ENCODE measurements around the gene CHCHD10.

CHCHD10 gene

DNA sequence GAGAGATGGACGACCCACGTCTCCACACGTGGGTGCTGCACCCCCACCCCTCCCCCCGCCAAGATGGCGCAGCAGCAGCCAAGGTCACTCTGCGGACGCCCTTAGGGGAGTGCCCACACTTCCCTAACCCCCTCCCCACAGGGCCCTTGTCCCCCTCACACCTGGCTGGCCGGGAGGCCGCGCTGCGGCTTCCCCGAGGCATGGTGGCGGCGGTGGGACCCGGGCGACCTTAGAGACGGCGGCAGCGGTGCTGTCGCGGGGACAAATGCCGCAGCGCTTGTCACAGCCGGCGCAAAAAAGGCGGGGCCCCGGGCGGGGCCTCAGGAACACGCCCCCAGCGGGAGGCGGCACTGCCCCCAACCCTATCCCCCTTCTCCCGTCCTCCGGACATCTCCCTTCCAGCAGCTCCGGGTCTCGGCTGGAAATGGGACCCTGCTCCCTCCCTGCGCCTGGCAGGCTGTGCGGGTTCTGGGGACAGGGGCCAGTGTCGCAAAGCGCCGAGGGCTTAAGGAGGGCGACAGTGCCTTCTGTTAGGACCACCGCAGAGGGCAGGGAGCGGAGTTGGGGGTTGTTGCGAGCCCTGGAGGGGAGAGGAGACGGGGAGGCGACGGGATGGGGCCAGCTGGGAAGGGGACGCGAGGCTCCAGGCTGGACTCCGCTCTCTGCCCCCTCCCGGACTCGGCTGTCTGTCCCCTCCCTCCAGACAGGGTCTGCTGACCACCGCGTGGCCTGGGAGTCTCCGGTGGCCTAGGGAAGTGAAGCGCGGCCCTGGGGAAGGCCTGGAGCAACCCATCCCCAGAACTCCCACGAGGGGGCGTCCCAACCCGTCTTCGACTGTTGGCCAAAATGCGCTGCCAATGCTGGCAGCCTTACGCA lies at the start of gene CHCHD10:
CHCHD10 (minus strand) TSS at position 300 of the 876 bp plus-strand sequence; CDS start at position 202, 98 bp downstream.
- peak; percentile 86 for DNase-seq

DNA sequence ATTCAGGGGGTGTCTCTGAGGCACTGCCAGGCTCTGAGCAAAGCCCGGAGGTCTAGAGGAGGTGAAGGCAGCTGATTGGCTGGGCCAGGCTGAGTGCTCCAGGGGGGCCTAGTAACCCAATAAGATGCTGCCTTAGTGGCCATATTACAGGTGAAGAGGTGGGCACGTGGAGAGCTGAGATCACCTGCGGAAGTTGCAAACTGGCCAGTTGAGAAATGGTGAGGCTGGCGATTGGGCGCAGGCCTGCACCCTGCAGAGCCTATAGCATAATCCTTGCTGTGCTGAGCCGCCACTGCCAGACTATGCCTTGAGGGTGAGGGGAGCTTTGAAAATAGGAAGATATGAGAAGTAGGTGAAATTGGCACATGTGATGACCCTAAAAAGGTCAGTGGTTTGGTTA lies 49.4 kb upstream of the CHCHD10 start:
- DNase-seq = no peak

DNA sequence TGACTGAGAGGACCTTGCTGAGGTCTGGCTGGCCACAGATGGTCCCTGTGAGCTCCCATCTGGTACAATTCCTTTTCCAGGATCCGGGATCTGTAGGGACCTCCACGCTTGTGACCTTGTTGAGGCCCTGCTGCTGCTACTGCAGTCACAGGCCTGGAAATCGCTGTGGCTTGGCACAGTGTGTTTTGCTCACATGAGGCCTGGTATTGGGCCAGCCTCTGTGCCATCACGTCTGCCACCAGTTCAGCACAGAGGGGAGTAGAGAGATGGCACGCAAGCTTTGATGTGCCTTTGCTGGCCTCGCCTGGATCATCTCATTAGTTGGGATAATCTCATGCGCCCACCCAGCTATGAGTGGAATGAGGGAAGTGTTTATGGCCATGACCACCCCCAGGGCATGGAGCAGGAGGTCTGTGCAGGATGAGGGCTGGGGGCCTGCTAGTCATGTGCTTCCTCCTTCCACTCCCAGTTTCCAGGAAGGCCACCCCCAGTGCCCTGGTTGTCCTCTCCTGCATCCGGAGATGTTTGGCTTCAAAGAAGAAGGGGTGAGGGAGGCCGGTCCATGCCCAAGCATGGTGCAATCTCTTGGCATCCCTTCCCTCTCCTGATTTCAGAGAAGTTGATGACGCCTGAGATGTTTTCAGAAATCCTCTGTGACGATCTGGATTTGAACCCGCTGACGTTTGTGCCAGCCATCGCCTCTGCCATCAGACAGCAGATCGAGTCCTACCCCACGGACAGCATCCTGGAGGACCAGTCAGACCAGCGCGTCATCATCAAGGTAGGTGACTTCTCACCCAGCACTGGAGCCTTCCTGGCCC lies 48.6 kb upstream of the CHCHD10 start:
- DNase-seq = no peak

DNA sequence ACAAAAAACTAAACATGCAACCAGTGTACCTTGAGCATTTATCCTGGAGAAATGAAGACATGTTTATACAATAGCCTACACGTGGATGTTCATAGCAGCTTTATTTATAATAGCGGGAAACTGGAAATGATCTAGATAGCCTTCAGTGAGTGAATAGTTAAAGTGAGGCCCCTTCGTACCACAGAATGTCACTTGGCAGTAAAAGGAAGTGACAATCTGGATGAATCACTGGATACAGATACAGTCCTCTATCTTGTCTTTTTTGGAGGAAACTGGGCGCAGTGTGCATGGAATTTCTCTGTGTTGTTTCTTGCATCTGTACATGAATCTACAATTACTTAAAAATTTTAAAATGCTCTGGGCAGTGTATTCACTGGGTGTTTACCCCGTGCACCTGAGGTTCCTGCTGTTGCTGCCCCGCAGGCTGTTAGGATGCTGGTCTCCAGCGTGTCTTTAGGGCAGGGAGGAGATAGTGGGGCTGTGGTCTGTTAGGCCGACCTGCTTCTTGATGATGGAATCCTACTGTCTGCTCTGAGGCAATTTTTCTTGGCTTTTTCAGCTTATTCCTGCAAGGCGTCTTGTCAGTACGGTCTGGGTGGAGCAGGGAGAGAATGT lies 47.9 kb upstream of the CHCHD10 start:
- DNase-seq = no peak

DNA sequence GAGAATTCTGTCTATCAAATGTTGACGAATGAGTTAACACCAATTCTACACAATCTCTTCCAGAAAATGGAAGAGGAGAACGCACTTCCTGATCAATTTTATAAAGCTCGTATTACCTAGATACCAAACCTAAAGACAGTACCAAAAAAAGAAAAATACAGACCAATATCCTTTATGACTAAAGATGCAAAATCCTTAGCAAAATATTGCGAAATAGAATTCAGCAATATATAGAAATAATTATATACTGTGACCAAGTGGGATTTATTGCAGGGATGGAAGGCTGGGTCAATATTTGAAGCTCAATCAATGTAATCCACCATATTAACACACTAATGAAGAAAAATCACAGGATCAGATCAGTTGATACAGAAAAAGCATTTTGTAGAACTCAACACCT lies 44.6 kb upstream of the CHCHD10 start:
- no peak for DNase-seq

DNA sequence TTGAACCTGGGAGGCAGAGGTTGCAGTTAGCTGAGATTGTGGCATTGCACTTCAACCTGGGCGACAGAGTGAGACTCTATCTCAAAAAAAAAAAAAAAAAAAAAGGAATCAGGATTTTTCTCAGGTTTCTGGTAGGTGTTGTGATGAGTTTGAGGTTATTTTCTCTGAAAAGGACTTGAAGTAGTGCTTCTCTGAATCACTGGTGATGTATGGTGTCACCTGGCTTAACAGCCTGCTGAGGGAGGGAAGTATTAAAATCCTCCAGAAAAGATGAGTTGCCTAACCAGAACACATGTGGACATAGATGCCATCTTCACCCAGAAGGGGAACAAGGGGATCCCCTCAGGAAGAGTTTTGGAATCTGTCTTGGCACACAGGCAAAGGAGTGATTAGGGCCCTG lies 39.1 kb upstream of the CHCHD10 start:
- no peak for DNase-seq

DNA sequence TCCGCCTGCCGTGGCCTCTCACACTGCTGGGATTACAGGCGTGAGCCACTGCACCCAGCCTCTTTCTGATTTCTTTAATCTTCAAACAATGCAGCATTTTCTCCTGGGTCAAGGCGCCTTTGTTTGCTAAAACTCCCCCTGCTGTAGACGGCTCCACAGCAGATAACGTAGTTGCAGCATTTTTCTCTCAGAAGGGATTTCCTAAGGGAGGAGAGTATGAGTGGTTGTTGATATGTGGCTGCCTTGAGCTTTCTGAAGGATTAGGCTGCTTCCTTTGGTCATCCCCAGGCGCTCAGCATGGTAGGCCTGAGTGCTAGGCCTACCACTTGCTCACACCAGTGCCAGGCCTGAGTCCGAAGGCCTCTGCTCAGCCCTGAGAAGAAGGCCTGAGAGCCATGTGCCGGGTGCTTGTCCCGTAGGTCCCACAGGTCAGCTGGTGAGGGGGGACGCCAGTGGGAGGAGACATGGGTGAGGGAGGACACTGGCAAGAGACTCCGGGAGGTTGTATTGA lies 37.1 kb upstream of the CHCHD10 start:
- DNase-seq = no peak

DNA sequence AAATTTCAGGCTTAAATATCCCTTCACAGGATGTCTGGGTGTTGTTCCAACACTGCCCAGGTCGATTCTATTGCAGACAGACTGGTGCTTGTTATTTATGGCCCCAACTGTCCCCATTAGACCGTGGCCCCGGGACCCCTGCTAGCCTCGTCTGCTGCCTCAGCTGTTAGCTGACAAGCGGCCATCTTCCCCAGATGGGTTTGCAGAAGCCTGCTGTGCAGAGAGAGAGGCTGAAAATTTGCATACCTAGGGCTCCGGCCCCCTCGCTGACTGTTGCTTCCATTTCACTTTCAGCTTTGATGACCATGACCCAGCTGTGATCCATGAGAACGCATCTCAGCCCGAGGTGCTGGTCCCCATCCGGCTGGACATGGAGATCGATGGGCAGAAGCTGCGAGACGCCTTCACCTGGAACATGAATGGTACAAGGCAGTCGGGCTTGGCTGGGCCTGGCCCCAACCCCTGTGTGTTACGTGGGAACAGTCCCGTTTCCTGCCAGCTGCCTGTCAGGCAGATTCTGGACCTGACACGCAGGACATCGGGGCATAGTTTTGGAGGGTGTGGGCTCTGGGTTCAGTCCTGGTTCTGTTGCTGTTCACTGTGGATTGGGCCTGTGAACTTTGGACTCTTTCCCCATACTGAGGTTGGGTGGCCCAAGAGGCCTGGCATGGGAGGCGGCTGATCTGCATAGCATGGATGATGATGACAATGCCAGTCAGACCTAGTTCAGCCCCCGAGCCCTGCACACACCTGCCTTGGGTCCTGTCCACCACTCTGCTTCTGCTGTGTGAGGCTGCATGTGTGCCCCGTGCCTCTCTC lies 35.4 kb upstream of the CHCHD10 start:
- DNase-seq = no peak

DNA sequence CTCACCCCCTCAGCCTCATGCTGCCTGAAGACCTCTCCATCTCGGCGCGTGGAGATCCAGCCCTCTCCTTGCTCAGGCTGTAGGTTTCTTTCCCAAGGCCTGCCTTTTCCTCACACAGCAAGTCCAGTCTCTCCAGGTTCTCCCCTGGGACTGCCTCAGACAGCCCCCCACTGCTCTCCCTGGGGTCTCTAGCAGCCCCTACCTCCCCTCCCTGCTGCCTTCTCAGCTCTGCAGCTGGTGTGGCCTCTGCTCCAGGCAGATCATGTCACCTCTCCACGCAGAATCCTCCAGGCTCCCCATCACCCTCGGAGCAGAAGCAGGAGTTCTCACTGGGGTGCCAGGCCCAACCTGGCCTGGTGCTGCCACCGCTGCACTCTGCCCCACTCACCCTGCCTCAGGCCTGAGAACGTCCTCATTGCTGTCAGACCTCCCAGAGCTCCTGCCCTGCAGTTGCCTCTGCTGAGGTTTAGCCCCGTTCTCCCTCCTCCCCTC lies 34.2 kb upstream of the CHCHD10 start:
- DNase-seq = no peak

DNA sequence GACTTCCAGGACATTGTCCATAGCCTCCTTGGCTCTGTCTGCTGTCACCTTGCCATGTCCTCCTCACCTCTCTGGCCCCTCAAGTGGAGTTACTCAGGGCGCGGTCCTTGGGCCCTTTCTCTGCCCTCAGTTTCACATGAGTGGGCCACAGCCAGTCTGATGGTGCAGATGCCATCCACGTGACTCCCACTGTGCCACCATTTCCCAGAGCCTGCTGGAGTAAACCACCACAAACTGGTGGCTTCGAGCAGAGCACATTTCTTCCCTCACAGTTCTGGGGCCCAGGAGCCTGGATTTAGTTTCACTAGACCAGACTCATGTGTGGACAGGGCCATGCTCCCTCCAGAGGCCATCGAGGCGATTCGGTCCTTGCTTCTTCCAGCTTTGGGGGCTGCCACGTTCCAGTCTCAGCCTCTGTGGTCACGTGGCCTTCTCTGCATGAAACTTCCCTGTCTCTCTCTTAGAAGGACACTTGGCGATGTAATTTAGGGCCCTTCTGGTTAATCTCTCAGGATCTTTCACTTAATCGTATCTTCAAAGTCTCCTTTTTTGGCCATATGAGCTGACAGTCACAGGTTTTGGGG lies 33.6 kb upstream of the CHCHD10 start:
- no peak for DNase-seq

DNA sequence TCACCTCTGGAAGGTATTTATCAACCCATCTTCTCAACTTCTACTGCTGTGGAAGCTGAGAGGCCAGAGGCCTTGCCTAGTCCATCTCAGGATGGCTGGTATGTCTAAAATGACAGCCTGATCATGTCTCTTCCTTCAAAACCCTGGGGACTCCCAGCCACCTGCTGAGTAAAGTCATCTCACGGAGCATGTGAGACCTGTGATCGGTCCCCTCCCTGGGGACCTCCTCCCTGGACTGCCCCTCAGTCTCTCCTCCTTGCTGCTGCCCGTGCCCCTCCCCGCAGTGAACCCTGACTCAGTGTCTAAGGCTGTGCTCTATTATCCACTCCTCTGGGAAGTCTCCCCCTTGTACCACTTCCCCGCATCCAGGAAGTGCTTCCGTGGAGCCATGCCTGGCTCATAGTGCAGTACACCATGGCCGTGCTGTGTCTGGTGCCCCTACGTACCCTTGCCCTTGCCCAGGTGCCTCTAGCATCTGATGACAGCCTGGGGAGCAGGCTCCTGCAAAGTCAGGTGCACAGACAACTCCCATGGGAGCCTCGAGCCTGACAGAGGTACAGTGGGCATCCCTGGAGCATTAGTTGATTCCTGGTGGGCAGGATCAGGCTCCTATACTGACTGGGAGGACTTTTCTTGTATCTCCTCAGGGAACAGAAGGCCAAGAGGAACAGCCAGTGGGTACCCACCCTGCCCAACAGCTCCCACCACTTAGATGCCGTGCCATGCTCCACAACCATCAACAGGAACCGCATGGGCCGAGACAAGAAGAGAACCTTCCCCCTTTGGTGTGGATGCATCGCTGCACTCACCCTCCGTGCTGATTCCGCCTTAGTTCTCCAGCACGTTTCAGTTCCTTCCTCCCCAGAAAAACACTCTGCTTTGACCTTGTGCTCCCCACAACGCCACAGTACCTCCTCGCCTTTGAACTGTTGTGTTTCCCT lies 32.8 kb upstream of the CHCHD10 start:
- no peak for DNase-seq

DNA sequence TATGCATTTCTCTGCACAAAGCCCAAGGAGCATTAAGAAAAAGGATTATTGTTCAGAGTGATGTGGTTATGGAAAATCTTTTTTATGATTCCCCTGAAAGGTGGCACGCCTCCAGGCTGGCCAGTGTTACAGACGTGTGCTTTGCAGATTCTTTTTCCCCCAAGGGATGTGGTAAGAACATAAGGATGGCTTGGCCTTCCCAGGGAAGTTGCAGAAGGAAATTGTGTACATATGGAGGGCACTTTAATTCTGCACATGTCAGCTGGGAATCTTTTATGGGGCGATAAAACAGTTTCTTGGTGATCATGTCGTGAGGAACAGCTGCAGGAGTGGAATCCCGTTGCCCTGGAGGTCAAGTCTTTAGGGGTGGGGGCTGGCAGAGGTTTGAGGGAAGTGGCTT lies 28.7 kb upstream of the CHCHD10 start:
- peak; percentile 63 for DNase-seq

DNA sequence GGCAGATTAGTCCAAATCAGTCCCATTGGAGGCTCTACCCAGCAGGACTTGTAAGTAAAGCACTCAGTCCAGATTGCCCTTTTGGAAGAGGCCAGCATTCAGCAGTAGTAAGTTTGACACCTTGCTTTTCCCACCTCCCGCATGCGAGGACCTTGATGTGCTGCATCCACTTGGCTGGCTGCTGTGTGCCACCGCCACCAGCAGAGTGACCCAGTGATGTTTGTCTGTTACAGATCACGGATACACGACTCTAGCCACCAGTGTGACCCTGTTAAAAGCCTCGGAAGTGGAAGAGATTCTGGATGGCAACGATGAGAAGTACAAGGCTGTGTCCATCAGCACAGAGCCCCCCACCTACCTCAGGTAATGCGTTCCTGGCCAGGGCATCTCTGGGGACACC lies 25.6 kb upstream of the CHCHD10 start:
- no peak for DNase-seq

DNA sequence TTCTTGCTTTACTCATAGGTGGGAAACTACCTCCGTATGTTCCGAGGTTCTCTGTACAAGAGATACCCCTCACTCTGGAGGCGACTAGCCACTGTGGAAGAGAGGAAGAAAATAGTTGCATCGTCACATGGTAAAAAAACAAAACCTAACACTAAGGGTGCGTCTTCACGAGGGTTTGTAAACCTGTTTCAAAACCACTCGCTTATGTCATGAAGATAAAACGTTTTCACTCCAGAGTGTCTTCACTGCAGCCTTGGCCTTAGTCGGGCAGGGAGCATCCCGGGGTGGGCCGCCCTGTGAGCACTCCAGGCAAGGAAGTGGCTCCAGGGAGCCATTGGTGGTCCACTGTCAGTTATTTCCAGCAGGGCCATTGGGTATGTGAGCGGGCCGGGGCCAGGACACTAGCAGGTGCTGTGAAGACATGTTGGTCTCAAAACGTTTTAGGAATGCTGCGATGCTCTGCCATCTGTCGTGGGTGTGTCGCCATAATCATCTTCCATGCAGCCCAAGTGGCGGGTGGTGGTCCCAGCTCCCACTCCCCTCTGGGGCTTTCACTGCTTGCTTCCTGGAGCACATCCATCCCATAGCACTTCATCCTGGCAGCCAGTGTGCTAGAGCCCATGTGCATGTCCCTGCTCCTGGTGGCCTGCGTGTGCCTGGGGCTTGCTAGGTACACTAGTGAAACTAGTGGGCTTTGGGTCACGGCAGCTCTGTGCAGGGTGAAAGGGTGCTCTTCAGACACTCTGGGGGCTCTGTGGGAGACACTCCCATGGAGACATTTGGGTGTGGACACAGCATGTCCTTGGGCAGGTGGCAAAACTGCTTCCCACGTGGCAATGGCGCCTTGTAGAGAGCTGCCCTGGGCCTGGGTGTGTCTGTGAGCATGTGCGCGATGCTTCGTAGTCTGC lies 24.2 kb upstream of the CHCHD10 start:
- peak; percentile 36 for DNase-seq

DNA sequence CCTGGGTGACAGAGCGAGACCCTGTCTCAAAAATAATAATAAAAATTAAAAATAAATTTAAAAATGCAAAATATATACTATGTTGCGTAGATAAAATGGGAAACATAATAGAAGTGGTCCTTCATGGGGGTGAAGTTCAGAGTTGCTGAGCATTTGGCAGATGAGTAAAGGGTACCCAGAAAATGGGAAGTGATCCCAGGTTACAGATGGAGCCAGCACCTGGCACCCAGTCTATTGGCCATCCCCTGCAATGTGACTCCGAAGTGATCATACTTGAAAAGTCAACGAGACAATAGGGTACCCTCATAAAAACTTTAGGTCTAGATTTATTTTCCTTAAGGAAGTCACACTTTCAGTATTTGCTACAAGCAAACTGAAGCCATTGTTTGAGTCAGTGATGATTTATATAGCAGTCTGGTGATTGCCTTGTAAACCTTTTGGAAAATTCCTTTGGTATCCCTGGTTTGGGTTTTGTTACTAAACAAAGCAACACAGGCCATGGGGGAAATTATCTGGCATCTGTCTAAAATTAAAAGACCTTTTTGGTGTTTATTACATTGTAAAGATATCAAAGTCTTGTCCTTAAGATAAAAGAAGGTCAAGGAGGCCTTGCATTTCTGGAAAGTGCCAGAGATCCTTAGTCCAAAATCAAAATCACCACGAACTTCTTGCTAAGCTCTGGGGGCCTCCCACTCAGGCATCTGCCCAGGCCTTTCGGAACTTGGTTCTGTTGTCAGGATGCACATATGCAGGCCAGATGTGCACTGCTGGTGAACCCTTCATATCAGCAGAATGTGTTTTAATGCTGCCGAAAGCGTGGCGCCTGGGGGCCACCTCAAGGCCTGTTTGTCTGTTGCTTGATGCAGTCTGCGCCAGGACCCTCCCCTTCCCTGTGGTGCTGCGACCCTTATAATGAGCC lies 23.3 kb upstream of the CHCHD10 start:
- peak; percentile 72 for DNase-seq

DNA sequence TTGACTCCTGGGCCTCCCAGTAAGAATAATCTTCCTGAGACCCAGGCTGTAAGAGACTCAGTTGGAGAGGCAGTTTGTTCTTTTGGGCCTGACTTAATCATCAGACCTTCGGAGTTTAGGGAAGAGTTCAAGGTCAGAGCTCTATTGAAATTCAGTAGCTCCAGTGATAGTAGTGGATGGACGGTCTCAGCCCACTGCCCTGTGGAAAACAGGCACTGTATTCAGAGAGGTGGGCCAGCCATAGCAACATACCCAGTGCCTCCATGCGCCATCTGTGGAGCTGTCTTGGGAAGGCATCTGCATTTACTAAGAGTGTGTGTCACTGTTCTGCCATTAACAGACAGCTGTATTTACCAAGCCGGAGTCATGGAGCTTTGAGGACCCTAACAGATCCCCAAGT lies 21.9 kb upstream of the CHCHD10 start:
- DNase-seq = no peak

DNA sequence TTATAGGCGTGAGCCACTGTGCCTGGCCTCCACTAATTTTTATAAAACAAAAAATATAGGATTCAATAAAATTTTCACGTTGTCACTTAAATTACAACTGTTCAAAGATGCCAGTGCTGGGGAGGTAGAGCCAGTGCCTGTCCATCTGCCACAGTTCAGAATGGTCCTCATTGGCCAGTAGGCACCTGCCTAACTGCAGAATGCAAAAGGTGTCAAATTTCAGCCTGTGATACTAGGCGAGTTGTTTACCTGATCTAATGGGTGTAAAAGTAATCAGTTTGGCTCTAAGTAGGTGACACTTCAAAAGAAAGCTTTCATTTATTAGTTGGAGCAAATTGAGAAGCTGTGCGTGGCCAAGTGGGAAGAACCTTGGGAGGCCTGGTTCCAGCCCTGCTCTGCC lies 21.3 kb upstream of the CHCHD10 start:
- DNase-seq = no peak

DNA sequence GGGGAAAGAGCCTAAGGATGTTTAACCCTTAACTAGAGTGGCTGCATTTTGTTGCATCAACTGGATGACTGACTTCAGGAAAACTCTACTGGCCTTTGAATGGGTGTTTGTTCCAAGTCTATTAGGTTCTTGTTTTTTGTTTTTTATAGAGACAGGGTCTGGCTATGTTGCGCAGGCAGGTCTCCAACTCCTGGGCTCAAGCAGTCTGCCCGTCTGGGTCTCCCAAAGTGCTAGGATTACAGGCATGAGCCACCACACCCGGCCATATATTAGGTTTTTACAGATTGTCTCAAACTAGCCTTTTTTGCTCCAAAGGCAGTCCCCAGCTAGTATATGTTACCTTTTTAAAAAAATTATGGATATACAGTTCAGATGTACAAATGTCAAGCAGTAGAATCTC lies 20.1 kb upstream of the CHCHD10 start:
- no peak for DNase-seq

DNA sequence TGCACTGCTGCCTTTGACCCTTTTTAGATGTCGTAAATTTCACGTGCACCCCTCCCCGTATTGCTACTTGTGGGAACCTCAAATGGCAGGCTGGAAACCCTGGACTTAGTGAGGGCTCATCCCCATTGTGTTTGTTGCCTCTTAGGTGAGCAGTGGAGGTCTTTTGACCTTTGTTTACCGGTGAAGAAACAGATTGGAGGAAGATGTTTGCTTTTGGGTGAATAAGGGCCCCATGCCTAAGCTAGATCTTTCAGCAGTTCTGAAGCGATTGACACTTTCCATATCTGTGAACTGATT lies 19.8 kb upstream of the CHCHD10 start:
- DNase-seq = no peak

Data from left hindlimb (tissue), 1 donor.